ENCODE results near the gene LURAP1L.

The LURAP1L gene

GRCh38 chr9:12777121-12778022 lies 2.6 kb downstream of the LURAP1L start:
- no peak for DNase-seq

- DNase-seq = no peak
These were observed 3.6 kb downstream of the LURAP1L start for GRCh38 chr9:12778389-12778788.

GRCh38 chr9:12781226-12781733 lies 6.5 kb downstream of the LURAP1L start:
- DNase-seq = no peak

- DNase-seq = no peak
These were observed 9.1 kb downstream of the LURAP1L start for GRCh38 chr9:12783767-12784460.

- DNase-seq = no peak
These were observed 9.8 kb downstream of the LURAP1L start for GRCh38 chr9:12784461-12785259.

- DNase-seq = no peak
These were observed 10.5 kb downstream of the LURAP1L start for GRCh38 chr9:12785260-12785770.

- DNase-seq = no peak
These were observed 11.1 kb downstream of the LURAP1L start for GRCh38 chr9:12785941-12786340.

- DNase-seq = no peak
These were observed 15.2 kb downstream of the LURAP1L start for GRCh38 chr9:12790001-12790400.

GRCh38 chr9:12790883-12791282 lies 16.1 kb downstream of the LURAP1L start:
- no peak for DNase-seq

- DNase-seq = no peak
These were observed 19.4 kb downstream of the LURAP1L start for GRCh38 chr9:12794101-12794799.

GRCh38 chr9:12796601-12797000 lies 21.8 kb downstream of the LURAP1L start:
- no peak for DNase-seq

- DNase-seq = no peak
These were observed 22.2 kb downstream of the LURAP1L start for GRCh38 chr9:12797037-12797436.

- no peak for DNase-seq
These were observed 23.4 kb downstream of the LURAP1L start for GRCh38 chr9:12798066-12798770.

- no peak for DNase-seq
These were observed 26.4 kb downstream of the LURAP1L start for GRCh38 chr9:12801187-12801586.

- DNase-seq = no peak
These were observed 26.8 kb downstream of the LURAP1L start for GRCh38 chr9:12801663-12802062.

- DNase-seq = no peak
These were observed 27.3 kb downstream of the LURAP1L start for GRCh38 chr9:12802093-12802492.

GRCh38 chr9:12808569-12808968 lies 33.7 kb downstream of the LURAP1L start:
- no peak for DNase-seq

- no peak for DNase-seq
These were observed 34.9 kb downstream of the LURAP1L start for GRCh38 chr9:12809720-12810119.

GRCh38 chr9:12811935-12812334 lies 37.1 kb downstream of the LURAP1L start:
- DNase-seq = no peak

- DNase-seq = no peak
These were observed 37.9 kb downstream of the LURAP1L start for GRCh38 chr9:12812710-12813109.

GRCh38 chr9:12813533-12813932 lies 38.7 kb downstream of the LURAP1L start:
- no peak for DNase-seq

Data from 8988T (cell line).